SK-N-SH (cell line): Measurements from ENCODE around the gene NOL7. TPM values are rescaled to one million over a fixed set of nuclear protein-coding genes. Genes with fewer than 3 reads are reported as not detected.

Experiments used
- CTCF ChIA-PET: fragments of 300-600, 350-600 bp; formaldehyde crosslinking; extraction: SDS; loops from one replicate; lab custom pipeline; 2021; lab: Yijun Ruan, JAX
- POLR2A ChIA-PET: fragments of 350-600 bp; sonication (Branson Sonifier 250); formaldehyde crosslinking; extraction: SDS; loops from one replicate; lab custom pipeline; 2020; ENCODE audit warnings: antibody characterized with exemption, inconsistent platforms; lab: Yijun Ruan, JAX
- DNase-seq: peaks from one replicate; pipeline ENCODE4 v3.0.0; 2012
- H2AFZ ChIP-seq: fragments of 200-600 bp; sonication (generic); 2 replicates; pipeline ENCODE4 v1.8.1; 2016; ENCODE audit warnings: antibody characterized with exemption, mild to moderate bottlenecking, low read depth
- H3F3A ChIP-seq: fragments of 200-600 bp; sonication (generic); replicated peaks from 2 replicates; pipeline ENCODE3; 2016; ENCODE audit warnings: antibody characterized with exemption, mild to moderate bottlenecking; ENCODE audit not compliant: insufficient read depth
- H3K27ac ChIP-seq, 2 experiments: fragments of 200-500 bp in 1 of 2; fragments of 200-600 bp in 1 of 2; sonication (Bioruptor generic) in 1 of 2; sonication (generic), shearing (Covaris generic) in 1 of 2; 2 replicates each; pipeline versions ENCODE4 v1.5.1 to v1.6.1; 2014 to 2016; ENCODE audit warnings: low read depth in 2 of 2, inconsistent platforms in 1 of 2, low read length in 1 of 2, mild to moderate bottlenecking in 1 of 2, mixed read lengths in 1 of 2
- H3K27me3 ChIP-seq: fragments of 200-600 bp; sonication (generic), shearing (Covaris generic); 2 replicates; pipeline ENCODE4 v1.6.1; 2016; ENCODE audit warnings: mixed run types; ENCODE audit not compliant: insufficient read depth
- H3K36me3 ChIP-seq, 2 experiments: fragments of 200-500 bp in 1 of 2; fragments of 200-600 bp in 1 of 2; sonication (Bioruptor generic) in 1 of 2; sonication (generic) in 1 of 2; replicated peaks in 1 of 2; 2 replicates each; pipeline versions ENCODE3 to v1.5.1; 2014 to 2016; ENCODE audit warnings: low read length in 1 of 2, mild to moderate bottlenecking in 1 of 2; ENCODE audit not compliant: insufficient read depth in 2 of 2, control insufficient read depth in 1 of 2
- H3K4me1 ChIP-seq, 2 experiments: fragments of 200-500 bp in 1 of 2; fragments of 200-600 bp in 1 of 2; sonication (Bioruptor generic) in 1 of 2; sonication (generic), shearing (Covaris generic) in 1 of 2; 2 replicates each; pipeline versions ENCODE4 v1.5.1 to v1.6.1; 2014 to 2016; ENCODE audit warnings: low read depth in 1 of 2, low read length in 1 of 2, mixed run types in 1 of 2; ENCODE audit not compliant: insufficient read depth in 2 of 2, control insufficient read depth in 1 of 2
- H3K4me2 ChIP-seq: fragments of 200-600 bp; sonication (generic), shearing (Covaris generic); 2 replicates; pipeline ENCODE4 v1.6.1; 2017; ENCODE audit warnings: mixed run types
- H3K4me3 ChIP-seq, 2 experiments: fragments of 200-500 bp in 1 of 2; fragments of 200-600 bp in 1 of 2; sonication (Bioruptor generic) in 1 of 2; sonication (generic), shearing (Covaris generic) in 1 of 2; 2 replicates each; pipeline versions ENCODE4 v1.5.1 to v1.8.1; 2014 to 2016; ENCODE audit warnings: low read depth in 2 of 2, inconsistent platforms in 1 of 2, low read length in 1 of 2, mild to moderate bottlenecking in 1 of 2, mixed read lengths in 1 of 2, moderate library complexity in 1 of 2
- H3K79me2 ChIP-seq: fragments of 200-600 bp; sonication (generic); 2 replicates; pipeline ENCODE4 v1.8.1; 2017; ENCODE audit warnings: mild to moderate bottlenecking; ENCODE audit not compliant: insufficient read depth
- H3K9ac ChIP-seq: fragments of 200-600 bp; sonication (generic); 2 replicates; pipeline ENCODE4 v1.6.1; 2017; ENCODE audit warnings: mixed run types
- H3K9me2 ChIP-seq: fragments of 200-600 bp; sonication (generic); 2 replicates; pipeline ENCODE4 v1.6.1; 2017; ENCODE audit warnings: mixed run types
- H3K9me3 ChIP-seq: fragments of 200-600 bp; sonication (generic); 2 replicates; pipeline ENCODE4 v1.6.1; 2017; ENCODE audit warnings: mixed run types, mild to moderate bottlenecking, moderate library complexity
- H4K20me1 ChIP-seq: fragments of 200-600 bp; sonication (generic); 2 replicates; pipeline ENCODE4 v1.6.1; 2017; ENCODE audit warnings: mild to moderate bottlenecking, mixed run types; ENCODE audit not compliant: insufficient read depth
- ELF1 ChIP-seq: IDR thresholded peaks from 2 replicates; pipeline ENCODE4 v1.4.0; 2012
- EP300 ChIP-seq, 2 experiments: IDR thresholded peaks; 2 replicates each; pipeline versions ENCODE4 v1.4.0 to v1.6.1; 2012; ENCODE audit warnings: borderline replicate concordance in 1 of 2, low read depth in 1 of 2, low read length in 1 of 2
- FOXJ3 ChIP-seq: sonication (generic); formaldehyde crosslinking; IDR thresholded peaks from 2 replicates; pipeline ENCODE4 v1.5.1; 2020; ENCODE audit warnings: mild to moderate bottlenecking, missing genetic modification reagents
- MEF2A ChIP-seq: IDR thresholded peaks from 2 replicates; pipeline ENCODE4 v1.4.0; 2012; ENCODE audit warnings: low read depth, borderline replicate concordance
- RAD21 ChIP-seq: IDR thresholded peaks from 2 replicates; pipeline ENCODE4 v1.6.1; 2012; ENCODE audit warnings: mild to moderate bottlenecking, low read length
- RCOR1 ChIP-seq: fragments of 150-350 bp; IDR thresholded peaks from 2 replicates; pipeline ENCODE4 v1.6.1; 2017; ENCODE audit warnings: antibody characterized with exemption, low read length
- SIN3A ChIP-seq: IDR thresholded peaks from 2 replicates; pipeline ENCODE4 v1.6.1; 2012; ENCODE audit warnings: low read depth, mild to moderate bottlenecking, low read length, moderate library complexity, borderline replicate concordance
- TAF1 ChIP-seq: IDR thresholded peaks from 2 replicates; pipeline ENCODE4 v1.6.1; 2012; ENCODE audit warnings: low read depth, mild to moderate bottlenecking, low read length, moderate library complexity, borderline replicate concordance
- TCF12 ChIP-seq: IDR thresholded peaks from 2 replicates; pipeline ENCODE4 v1.4.0; 2012
- YY1 ChIP-seq: IDR thresholded peaks from 2 replicates; pipeline ENCODE4 v1.4.0; 2012; ENCODE audit warnings: low read depth, mild to moderate bottlenecking
- WGBS: methylation state at CpG from one replicate; pipeline ENCODE4 v1.1.6; 2017; ENCODE audit warnings: low lambda C conversion rate; 5-methylcytosine and 5-hydroxymethylcytosine counted together
- polyA plus RNA-seq, 3 experiments: library from polyadenylated mRNA; depleted of rRNA; stranded (reverse); fragments of >200 nt; gene quantifications; 2 replicates each; pipeline ENCODE4 v1.2.3, GENCODE V29; 2012
- TF ChIP-seq, protein P1 (sequence below): fragments of 200-600 bp; sonication (generic); IDR thresholded peaks from 2 replicates; pipeline ENCODE4 v1.6.1; 2017; ENCODE audit warnings: antibody characterized with exemption, mild to moderate bottlenecking, moderate library complexity
- TF ChIP-seq, protein P2 (sequence below): IDR thresholded peaks from 2 replicates; pipeline ENCODE4 v1.6.1; 2012; ENCODE audit warnings: mild to moderate bottlenecking, low read depth, low read length, moderate library complexity

NOL7 gene
- polyA plus RNA-seq, 1 of the 3 experiments (the other 2 are of a cell fraction) = 103 TPM

DNA sequence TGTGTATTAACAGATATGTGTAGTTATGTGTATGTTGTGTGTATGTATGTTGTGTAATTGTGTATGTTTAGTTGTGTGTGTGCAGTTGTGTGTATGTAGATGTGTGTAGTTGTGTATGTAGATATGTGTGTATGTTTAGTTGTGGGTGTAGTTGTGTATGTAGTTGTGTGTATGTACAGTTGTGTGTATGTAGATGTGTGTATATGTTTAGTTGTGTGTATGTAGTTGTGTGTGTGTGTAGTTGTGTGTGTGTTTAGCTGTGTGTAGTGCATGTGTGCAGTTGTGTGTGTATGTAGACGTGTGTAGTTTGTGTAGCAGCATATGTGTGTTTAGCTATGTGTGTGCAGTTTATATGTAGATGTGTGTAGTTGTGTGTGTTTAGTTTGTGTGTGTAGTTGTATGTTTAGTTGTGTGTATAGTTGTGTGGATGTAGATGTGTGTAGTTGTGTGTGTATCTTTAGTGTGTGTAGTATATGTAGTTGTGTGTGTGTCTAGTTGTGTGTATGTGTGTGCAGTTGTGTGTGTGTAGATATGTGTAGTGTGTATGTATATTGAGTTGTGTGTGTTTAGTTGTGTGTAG is 24.5 kb upstream of the NOL7 start:
- no peak overlapping the region for H2AFZ ChIP-seq
- 80% methylated on average over 1 of the region's 1 CpG for WGBS
- DNase-seq = no peak
- no peak overlapping the region for H3K9ac ChIP-seq
- H3K4me1 ChIP-seq = peaks cover 0 to 7% of the 10 kb centered on the region in 2 experiments; a peak in 1 of 4 replicates
- H3K36me3 ChIP-seq = peaks cover 8 to 9% of the 10 kb centered on the region in 2 experiments
- H3K27ac ChIP-seq = no peak overlapping the region
- TF ChIP-seq SIN3A = no peak
- no peak for TF ChIP-seq TAF1
- TF ChIP-seq EP300 (IDR thresholded peaks at IDR 0.05; ENCODE audit: borderline replicate concordance in 1 of 2, low read depth in 1 of 2, low read length in 1 of 2) = no peak
- TF ChIP-seq FOXJ3 = no peak
- TF ChIP-seq, protein P1, sequence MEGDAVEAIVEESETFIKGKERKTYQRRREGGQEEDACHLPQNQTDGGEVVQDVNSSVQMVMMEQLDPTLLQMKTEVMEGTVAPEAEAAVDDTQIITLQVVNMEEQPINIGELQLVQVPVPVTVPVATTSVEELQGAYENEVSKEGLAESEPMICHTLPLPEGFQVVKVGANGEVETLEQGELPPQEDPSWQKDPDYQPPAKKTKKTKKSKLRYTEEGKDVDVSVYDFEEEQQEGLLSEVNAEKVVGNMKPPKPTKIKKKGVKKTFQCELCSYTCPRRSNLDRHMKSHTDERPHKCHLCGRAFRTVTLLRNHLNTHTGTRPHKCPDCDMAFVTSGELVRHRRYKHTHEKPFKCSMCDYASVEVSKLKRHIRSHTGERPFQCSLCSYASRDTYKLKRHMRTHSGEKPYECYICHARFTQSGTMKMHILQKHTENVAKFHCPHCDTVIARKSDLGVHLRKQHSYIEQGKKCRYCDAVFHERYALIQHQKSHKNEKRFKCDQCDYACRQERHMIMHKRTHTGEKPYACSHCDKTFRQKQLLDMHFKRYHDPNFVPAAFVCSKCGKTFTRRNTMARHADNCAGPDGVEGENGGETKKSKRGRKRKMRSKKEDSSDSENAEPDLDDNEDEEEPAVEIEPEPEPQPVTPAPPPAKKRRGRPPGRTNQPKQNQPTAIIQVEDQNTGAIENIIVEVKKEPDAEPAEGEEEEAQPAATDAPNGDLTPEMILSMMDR = no peak
- no peak for TF ChIP-seq ELF1
- TF ChIP-seq YY1 = no peak
- no peak for TF ChIP-seq MEF2A
- no peak for TF ChIP-seq RCOR1
- no peak for TF ChIP-seq RAD21
- no peak for TF ChIP-seq TCF12
- TF ChIP-seq, protein P2, sequence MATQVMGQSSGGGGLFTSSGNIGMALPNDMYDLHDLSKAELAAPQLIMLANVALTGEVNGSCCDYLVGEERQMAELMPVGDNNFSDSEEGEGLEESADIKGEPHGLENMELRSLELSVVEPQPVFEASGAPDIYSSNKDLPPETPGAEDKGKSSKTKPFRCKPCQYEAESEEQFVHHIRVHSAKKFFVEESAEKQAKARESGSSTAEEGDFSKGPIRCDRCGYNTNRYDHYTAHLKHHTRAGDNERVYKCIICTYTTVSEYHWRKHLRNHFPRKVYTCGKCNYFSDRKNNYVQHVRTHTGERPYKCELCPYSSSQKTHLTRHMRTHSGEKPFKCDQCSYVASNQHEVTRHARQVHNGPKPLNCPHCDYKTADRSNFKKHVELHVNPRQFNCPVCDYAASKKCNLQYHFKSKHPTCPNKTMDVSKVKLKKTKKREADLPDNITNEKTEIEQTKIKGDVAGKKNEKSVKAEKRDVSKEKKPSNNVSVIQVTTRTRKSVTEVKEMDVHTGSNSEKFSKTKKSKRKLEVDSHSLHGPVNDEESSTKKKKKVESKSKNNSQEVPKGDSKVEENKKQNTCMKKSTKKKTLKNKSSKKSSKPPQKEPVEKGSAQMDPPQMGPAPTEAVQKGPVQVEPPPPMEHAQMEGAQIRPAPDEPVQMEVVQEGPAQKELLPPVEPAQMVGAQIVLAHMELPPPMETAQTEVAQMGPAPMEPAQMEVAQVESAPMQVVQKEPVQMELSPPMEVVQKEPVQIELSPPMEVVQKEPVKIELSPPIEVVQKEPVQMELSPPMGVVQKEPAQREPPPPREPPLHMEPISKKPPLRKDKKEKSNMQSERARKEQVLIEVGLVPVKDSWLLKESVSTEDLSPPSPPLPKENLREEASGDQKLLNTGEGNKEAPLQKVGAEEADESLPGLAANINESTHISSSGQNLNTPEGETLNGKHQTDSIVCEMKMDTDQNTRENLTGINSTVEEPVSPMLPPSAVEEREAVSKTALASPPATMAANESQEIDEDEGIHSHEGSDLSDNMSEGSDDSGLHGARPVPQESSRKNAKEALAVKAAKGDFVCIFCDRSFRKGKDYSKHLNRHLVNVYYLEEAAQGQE = no peak
- CTCF ChIA-PET = interaction anchor here (5.6 kb wide), 1 partner anchor 16 kb away, joined by 43 read pairs; the partner anchor contains the start of gene SIRT5
- no peaks in the 10 kb centered on the region for H3K27me3 ChIP-seq
- no peaks in the 10 kb centered on the region for H4K20me1 ChIP-seq
- no peaks in the 10 kb centered on the region for H3K79me2 ChIP-seq
- no peak overlapping the region for H3K4me2 ChIP-seq
- peaks cover 16% of the 10 kb centered on the region for H3F3A ChIP-seq
- H3K9me3 ChIP-seq = no peaks in the 10 kb centered on the region
- no peaks in the 10 kb centered on the region for H3K9me2 ChIP-seq
- POLR2A ChIA-PET = no interaction called here
- no peak overlapping the region for H3K4me3 ChIP-seq
